ENCODE data around the gene DYRK1A. TPM values are rescaled to one million over a fixed set of nuclear protein-coding genes. Genes with fewer than 3 reads are reported as not detected.
"Not testable (repeated sequence)": the region's sequence is repeated elsewhere in the genome, so short reads cannot be mapped to it uniquely, and the experiment has no call there.

The DYRK1A gene
- total RNA-seq (2014; rRNA removed), result 35.8 and 40.9 TPM in 2 replicates
- 11.7 TPM for polyA plus RNA-seq (2012)

- DNase-seq (ENCODE audit: low read depth), result peak; percentile 99
Measured at GRCh38 chr21:37366482-37367316, at the start of gene DYRK1A. Gene DYRK1A (plus strand): TSS chr21:37366773. CDS start chr21:37420375, 53,602 bp downstream.

GRCh38 chr21:37319551-37319950 lies 47.0 kb upstream of the DYRK1A start:
- no peak for DNase-seq (ENCODE audit: low read depth)

- no peak for DNase-seq (ENCODE audit: low read depth)
Measured at GRCh38 chr21:37322084-37322483, 44.5 kb upstream of the DYRK1A start.

- no peak for DNase-seq (ENCODE audit: low read depth)
Measured at GRCh38 chr21:37324558-37324957, 42.0 kb upstream of the DYRK1A start.

- DNase-seq (ENCODE audit: low read depth), result not testable (repeated sequence)
Measured at GRCh38 chr21:37328147-37328546, 38.4 kb upstream of the DYRK1A start.

GRCh38 chr21:37331411-37331810 lies 35.2 kb upstream of the DYRK1A start:
- DNase-seq (ENCODE audit: low read depth), result no peak

GRCh38 chr21:37335053-37335452 lies 31.5 kb upstream of the DYRK1A start:
- DNase-seq (ENCODE audit: low read depth), result no peak

GRCh38 chr21:37337179-37337578 lies 29.4 kb upstream of the DYRK1A start:
- DNase-seq (ENCODE audit: low read depth), result no peak

- DNase-seq (ENCODE audit: low read depth), result no peak
Measured at GRCh38 chr21:37337831-37338230, 28.7 kb upstream of the DYRK1A start.

- peak; percentile 95 for DNase-seq (ENCODE audit: low read depth)
Measured at GRCh38 chr21:37338671-37339551, 27.7 kb upstream of the DYRK1A start.

- peak; percentile 8 for DNase-seq (ENCODE audit: low read depth)
Measured at GRCh38 chr21:37339552-37339939, 27.0 kb upstream of the DYRK1A start.

GRCh38 chr21:37341254-37341960 lies 25.2 kb upstream of the DYRK1A start:
- no peak for DNase-seq (ENCODE audit: low read depth)

GRCh38 chr21:37342046-37342632 lies 24.4 kb upstream of the DYRK1A start:
- no peak for DNase-seq (ENCODE audit: low read depth)

GRCh38 chr21:37346841-37347430 lies 19.6 kb upstream of the DYRK1A start:
- DNase-seq (ENCODE audit: low read depth), result no peak

- peak; percentile 20 for DNase-seq (ENCODE audit: low read depth)
Measured at GRCh38 chr21:37348664-37349063, 17.9 kb upstream of the DYRK1A start.

GRCh38 chr21:37350472-37350871 lies 16.1 kb upstream of the DYRK1A start:
- DNase-seq (ENCODE audit: low read depth), result no peak

- no peak for DNase-seq (ENCODE audit: low read depth)
Measured at GRCh38 chr21:37356706-37357105, 9.9 kb upstream of the DYRK1A start.

GRCh38 chr21:37357691-37358090 lies 8.9 kb upstream of the DYRK1A start:
- no peak for DNase-seq (ENCODE audit: low read depth)

GRCh38 chr21:37358397-37358796 lies 8.2 kb upstream of the DYRK1A start:
- no peak for DNase-seq (ENCODE audit: low read depth)

GRCh38 chr21:37363936-37364335 lies 2.6 kb upstream of the DYRK1A start:
- no peak for DNase-seq (ENCODE audit: low read depth)

GRCh38 chr21:37364722-37365121 lies 1.9 kb upstream of the DYRK1A start:
- no peak for DNase-seq (ENCODE audit: low read depth)

Data from LHCN-M2 (cell line).